HUDEP-2 (cell line): Measurements from ENCODE around the gene HAUS2.
"Not testable (repeated sequence)": the region's sequence is repeated elsewhere in the genome, so short reads cannot be mapped to it uniquely, and the experiment has no call there.

Source experiments
- DNase-seq, 76 experiments: peaks; one replicate each; lab custom pipeline; 2025; ENCODE audit not compliant: unreplicated experiment in 76 of 76; lab: John Stamatoyannopoulos, UW

HAUS2 gene

GRCh38 chr15:42575188-42576039 lies 26.8 kb downstream of the HAUS2 start, which contains the start of gene STARD9:
TSS of gene STARD9 (plus strand) at chr15:42575606. CDS start at chr15:42575716, 110 bp downstream.
- DNase-seq = peak; percentile 77 to 99 (median 98)

- no peak for DNase-seq
Observed at GRCh38 chr15:42576040-42576594, 27.5 kb downstream of the HAUS2 start.

GRCh38 chr15:42576776-42577175 lies 28.1 kb downstream of the HAUS2 start:
- no peak for DNase-seq

DNA sequence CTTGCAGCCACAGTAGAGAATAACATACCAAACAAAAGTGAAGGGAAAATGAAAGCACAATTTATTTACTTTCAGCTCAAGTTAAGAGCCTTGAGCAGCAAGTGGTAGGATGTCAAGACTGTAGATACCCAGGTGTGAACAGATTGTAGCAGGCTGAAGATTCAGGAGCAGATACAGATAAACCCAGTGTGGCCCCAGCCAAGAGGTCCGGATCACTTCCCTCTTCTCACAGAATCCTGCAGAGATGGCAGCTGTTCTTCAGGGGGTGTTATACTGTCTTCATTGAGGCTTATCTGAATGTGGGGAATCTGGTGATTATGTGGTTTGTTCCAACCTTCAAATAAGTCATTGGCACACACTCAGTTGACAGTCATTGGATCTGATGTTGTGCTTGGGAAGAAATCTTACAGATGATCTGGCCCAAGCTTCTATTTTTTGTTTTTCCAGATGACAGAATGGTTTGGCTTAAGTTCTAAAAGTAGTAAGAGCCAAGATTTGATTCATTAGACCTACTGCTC lies 28.9 kb downstream of the HAUS2 start:
- DNase-seq = no peak

DNA sequence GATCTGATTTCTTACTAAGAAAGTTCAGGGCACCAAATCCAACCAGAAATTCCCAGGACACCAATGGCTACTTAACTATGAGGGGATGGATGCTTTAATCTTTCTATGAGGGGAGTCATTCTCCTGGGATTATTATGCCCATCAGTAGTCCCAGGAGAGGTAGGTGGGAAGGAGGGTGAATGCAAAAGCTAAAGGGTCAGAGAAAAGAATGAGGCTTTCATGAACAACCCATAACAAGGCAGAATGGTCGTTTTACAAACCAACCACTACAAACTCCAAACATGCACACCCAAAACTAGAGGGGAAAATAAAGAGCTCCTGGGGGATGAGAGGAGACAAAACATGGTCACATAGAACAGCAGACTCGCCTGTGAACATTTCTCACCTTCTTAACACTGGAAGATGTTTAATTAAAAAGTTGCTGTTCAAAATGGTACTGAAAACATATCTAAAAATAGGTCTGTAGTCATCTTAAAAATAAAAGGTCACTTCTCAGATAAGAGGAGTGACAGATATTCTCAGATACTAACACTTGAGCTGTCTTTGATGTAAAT lies 30.4 kb downstream of the HAUS2 start:
- DNase-seq = no peak

- peak in 57 of 76 experiments; percentile 7 to 70 (median 43) for DNase-seq
Observed at GRCh38 chr15:42581272-42581730, 32.7 kb downstream of the HAUS2 start.

GRCh38 chr15:42582569-42583375 lies 34.1 kb downstream of the HAUS2 start:
- DNase-seq = no peak

GRCh38 chr15:42584031-42584765 lies 35.6 kb downstream of the HAUS2 start:
- peak in 8 of 76 experiments; percentile 9 to 60 (median 26) for DNase-seq

- DNase-seq = no peak
Observed at GRCh38 chr15:42590619-42591237, 42.1 kb downstream of the HAUS2 start.

DNA sequence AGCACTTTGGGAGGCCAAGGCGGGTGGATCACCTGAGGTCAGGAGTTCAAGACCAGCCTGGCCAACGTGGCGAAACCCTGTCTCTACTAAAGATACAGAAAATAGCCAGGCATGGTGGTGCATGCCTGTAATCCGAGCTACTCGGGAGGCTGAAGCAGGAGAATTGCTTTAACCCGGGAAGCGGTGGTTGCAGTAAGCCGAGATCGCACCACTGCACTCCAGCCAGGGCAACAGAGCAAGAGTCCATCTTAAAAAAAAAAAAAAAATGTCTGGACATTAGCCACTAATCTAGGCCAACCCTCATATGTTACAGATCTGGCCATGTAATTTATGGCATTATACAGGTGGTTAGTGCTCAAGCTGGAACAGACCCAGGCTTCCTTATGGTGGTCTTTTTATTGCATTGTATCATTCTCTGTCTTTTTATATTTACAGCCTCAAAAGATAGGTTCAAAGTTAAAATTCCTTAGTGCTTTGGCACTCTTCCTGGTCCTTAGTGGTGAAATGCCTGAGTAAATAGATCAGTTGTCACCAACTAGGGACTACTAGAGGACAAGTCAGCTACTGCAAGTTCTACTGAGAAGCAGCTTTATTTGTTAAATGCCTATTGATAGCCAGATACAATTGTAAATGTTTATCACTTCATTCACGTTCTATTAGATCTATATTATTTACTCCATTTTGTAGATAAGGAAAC lies 42.7 kb downstream of the HAUS2 start:
- DNase-seq = peak in 6 of 76 experiments; percentile 4 to 15 (median 8)

DNA sequence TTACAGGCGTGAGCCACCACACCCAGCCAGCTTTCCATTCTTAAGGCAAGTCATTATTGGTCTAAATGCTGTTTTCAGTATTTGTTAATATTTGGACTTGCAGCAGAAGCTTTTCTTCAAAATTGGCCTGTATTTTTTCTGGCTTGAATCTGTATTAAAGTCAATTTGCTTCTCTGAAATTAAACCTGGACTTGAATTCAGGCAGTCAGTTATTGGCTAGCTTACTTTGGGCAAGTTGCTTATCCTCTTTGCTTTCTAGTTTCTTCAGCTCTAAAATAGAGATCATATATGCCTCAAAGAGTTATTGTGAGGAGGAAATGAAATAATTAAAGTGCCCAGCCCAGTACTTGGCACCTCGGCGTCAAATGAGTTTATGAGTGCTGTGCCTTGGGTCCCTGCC lies 44.1 kb downstream of the HAUS2 start:
- no peak for DNase-seq

DNA sequence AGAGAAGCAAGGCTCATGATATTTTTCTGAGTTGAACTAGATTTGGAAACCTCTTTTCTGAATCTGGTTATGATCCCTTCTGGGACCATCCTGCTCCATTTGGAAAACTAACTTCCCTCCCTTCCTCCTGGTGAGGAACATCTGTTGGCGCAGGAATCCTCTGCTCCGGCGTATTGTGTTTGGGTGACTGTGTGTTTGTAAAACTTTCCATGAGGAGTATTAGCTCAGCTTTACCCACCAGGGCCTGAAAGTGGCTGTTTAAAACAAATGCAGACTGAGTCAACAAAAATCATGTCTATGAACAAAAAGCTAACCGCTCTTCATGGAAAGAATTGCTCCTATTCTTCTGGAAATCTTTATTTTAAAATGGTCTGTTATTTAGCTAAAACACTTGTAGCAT lies 44.5 kb downstream of the HAUS2 start:
- DNase-seq = no peak

GRCh38 chr15:42594095-42594494 lies 45.5 kb downstream of the HAUS2 start:
- no peak for DNase-seq

DNA sequence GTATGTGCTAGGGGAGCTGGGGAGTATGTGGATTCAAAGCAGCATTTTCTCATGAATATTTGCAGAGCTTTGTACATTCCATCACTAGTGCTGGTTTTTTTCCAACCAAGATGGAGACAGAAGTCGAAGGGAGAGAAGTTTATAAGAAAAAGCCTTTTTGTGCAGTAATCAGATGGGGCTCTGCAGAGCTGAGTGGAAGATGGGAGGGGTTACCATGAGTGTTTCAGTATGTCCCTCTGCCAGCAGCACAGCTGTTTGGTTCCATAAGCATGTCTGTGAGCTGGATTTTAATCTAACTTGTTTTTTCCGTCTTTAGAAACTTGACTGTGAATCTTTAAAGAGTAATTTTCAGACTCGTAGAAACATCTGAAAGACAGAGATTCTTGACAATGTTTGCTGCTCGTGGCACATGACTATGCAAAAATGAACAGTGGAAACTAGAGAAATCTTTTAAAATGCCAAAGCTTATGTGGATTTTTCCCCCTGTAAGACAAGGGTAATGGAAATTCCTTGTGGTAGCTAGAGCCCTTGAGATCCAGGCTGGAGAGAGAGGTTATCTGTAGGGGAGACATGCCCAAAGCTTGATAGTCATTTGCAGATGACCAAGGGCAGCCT lies 47.1 kb downstream of the HAUS2 start:
- no peak for DNase-seq

- DNase-seq = not testable (repeated sequence)
Observed at GRCh38 chr15:42601316-42601715, 52.7 kb downstream of the HAUS2 start.

- DNase-seq = no peak
Observed at GRCh38 chr15:42602501-42602900, 53.9 kb downstream of the HAUS2 start.

GRCh38 chr15:42603978-42604377 lies 55.3 kb downstream of the HAUS2 start:
- no peak for DNase-seq

DNA sequence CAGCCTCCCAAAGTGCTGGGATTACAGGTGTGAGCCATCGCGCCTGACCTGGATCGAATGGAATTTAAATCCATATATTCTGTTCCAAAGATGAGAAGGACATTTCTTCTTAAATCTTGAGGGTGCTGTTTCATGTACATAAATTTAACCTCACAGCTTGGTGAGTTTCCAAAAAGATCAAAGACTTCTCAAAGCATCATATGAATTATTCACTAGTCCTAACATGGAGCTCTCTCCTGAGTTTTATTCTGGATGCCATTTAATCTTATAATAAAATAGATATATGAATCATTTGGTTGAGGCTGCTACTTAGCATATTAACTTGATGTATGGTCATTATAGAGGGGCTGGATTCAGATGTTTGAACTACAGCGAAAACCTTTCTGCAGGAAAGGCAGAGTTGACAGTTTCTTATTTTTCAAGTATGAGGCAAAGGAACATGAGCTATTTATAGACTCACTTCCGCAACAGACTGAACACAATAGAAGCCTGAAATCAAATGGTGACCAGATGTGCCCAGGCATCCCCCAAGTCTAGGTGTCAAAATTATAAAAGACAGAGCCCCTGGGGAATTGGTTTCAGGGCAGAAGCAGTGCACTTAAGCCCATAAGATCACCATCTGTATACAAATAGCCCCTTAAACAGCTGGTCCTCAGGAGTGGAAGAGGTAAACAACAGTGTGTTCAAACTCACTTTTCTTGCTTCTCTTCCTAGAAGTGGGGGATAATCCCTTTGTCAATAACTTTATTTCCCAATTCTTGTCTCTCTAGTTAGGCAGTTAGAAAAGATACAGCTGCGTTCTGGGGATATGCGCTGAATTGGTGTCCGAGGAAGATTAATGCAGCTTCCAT lies 56.5 kb downstream of the HAUS2 start:
- no peak for DNase-seq
